ENCODE results near the gene DHRS7B. TPM values are rescaled to one million over a fixed set of nuclear protein-coding genes. Genes with fewer than 3 reads are reported as not detected.

Gene DHRS7B
- total RNA-seq, 1 donor from 2014 or later: 21.6 TPM

- Histone ChIP-seq H4K20me1 (ENCODE audit: low read depth) (no peaks in the 10 kb centered on the region), H3K9me3 (ENCODE audit: low read depth) (no peaks in the 10 kb centered on the region), H3K27me3 (no peaks in the 10 kb centered on the region), H3F3A (ENCODE audit: low read depth) (no peaks in the 10 kb centered on the region), H3K36me3 (no peaks in the 10 kb centered on the region), H3K9ac (no peak overlapping the region), H3K79me2 (ENCODE audit: low read depth) (no peaks in the 10 kb centered on the region), H2AFZ (replicated peaks) (no peak overlapping the region), H3K4me1 (no peaks in the 10 kb centered on the region), H3K27ac (no peak overlapping the region), H3K4me2 (no peak overlapping the region), H3K4me3 (no peak overlapping the region)
- H3K4me3 Mint-ChIP-seq: no peak overlapping the region
- H3K36me3 Mint-ChIP-seq: no peaks in the 10 kb centered on the region
- no peaks in the 10 kb centered on the region for H3K9me3 Mint-ChIP-seq
- no peak for TF ChIP-seq EZH2phosphoT487 (IDR thresholded peaks at IDR 0.05)
- no peak for TF ChIP-seq CTCF (IDR thresholded peaks at IDR 0.05)
- no peak for TF ChIP-seq EZH2 (IDR thresholded peaks at IDR 0.05)
- peaks cover 16% of the 10 kb centered on the region for H3K4me1 Mint-ChIP-seq
- no peak overlapping the region for H3K27ac Mint-ChIP-seq
- no peak for DNase-seq (ENCODE audit: low spot score)
- H3K27me3 Mint-ChIP-seq (ENCODE audit: insufficient read depth, low read depth): peaks cover 5% of the 10 kb centered on the region
Observed at GRCh38 chr17:21165922-21166594, 39.3 kb downstream of the DHRS7B start.

GRCh38 chr17:21166595-21167210, 39.9 kb downstream of the DHRS7B start:
- H3K9me3 Mint-ChIP-seq: no peaks in the 10 kb centered on the region
- no peak overlapping the region for H3K27ac Mint-ChIP-seq
- no peaks in the 10 kb centered on the region for H3K27me3 ChIP-seq
- no peak overlapping the region for H3K27ac ChIP-seq
- H2AFZ ChIP-seq (replicated peaks): no peak overlapping the region
- no peak overlapping the region for H3K4me3 Mint-ChIP-seq
- no peak overlapping the region for H3K4me3 ChIP-seq
- H3K9ac ChIP-seq: no peak overlapping the region
- no peaks in the 10 kb centered on the region for H3K36me3 Mint-ChIP-seq
- H3K9me3 ChIP-seq (ENCODE audit: low read depth): no peaks in the 10 kb centered on the region
- no peaks in the 10 kb centered on the region for H3K36me3 ChIP-seq
- H3K27me3 Mint-ChIP-seq (ENCODE audit: insufficient read depth, low read depth): peaks cover 5% of the 10 kb centered on the region
- no peaks in the 10 kb centered on the region for H3K79me2 ChIP-seq (ENCODE audit: low read depth)
- no peaks in the 10 kb centered on the region for H3K4me1 ChIP-seq
- TF ChIP-seq CTCF (IDR thresholded peaks at IDR 0.05) (no peak), EZH2 (IDR thresholded peaks at IDR 0.05) (no peak), EZH2phosphoT487 (IDR thresholded peaks at IDR 0.05) (no peak)
- H3F3A ChIP-seq (ENCODE audit: low read depth): no peaks in the 10 kb centered on the region
- H3K4me1 Mint-ChIP-seq: peaks cover 17% of the 10 kb centered on the region
- no peak overlapping the region for H3K4me2 ChIP-seq
- no peaks in the 10 kb centered on the region for H4K20me1 ChIP-seq (ENCODE audit: low read depth)
- DNase-seq (ENCODE audit: low spot score): no peak

- Histone ChIP-seq H3K9me3 (ENCODE audit: low read depth) (no peaks in the 10 kb centered on the region), H3K4me2 (no peak overlapping the region), H3K27ac (no peak overlapping the region), H4K20me1 (ENCODE audit: low read depth) (no peaks in the 10 kb centered on the region), H3K9ac (no peak overlapping the region), H3K4me3 (no peak overlapping the region), H3F3A (ENCODE audit: low read depth) (no peaks in the 10 kb centered on the region), H3K36me3 (no peaks in the 10 kb centered on the region), H3K79me2 (ENCODE audit: low read depth) (no peaks in the 10 kb centered on the region), H3K4me1 (no peaks in the 10 kb centered on the region), H2AFZ (replicated peaks) (no peak overlapping the region), H3K27me3 (no peaks in the 10 kb centered on the region)
- Mint-ChIP-seq H3K27me3 (ENCODE audit: insufficient read depth, low read depth) (peaks cover 5% of the 10 kb centered on the region), H3K4me1 (peaks cover 16% of the 10 kb centered on the region), H3K27ac (no peak overlapping the region), H3K36me3 (no peaks in the 10 kb centered on the region), H3K9me3 (no peaks in the 10 kb centered on the region), H3K4me3 (no peak overlapping the region)
- no peak for DNase-seq (ENCODE audit: low spot score)
- TF ChIP-seq EZH2phosphoT487 (IDR thresholded peaks at IDR 0.05) (no peak), EZH2 (IDR thresholded peaks at IDR 0.05) (no peak), CTCF (IDR thresholded peaks at IDR 0.05) (no peak)
Observed at GRCh38 chr17:21167303-21167702, 40.5 kb downstream of the DHRS7B start.

All from neural progenitor cell (in vitro differentiated cells).